GM18507 (cell line): ENCODE data around the gene SLC25A42.

Experiments
- DNase-seq: peaks from one replicate; pipeline ENCODE4 v3.0.0; 2011; ENCODE audit warnings: low read depth; ENCODE audit not compliant: insufficient read length; ENCODE audit errors: extremely low spot score
- FAIRE-seq: peaks from 2 replicates; lab custom pipeline; 2011; peaks lifted over from hg19 to GRCh38; lab: Jason Lieb, UNC

The SLC25A42 gene

GRCh38 chr19:19064811-19065745 is 1.3 kb downstream of the SLC25A42 start:
- FAIRE-seq (no peak), DNase-seq (no peak)

DNA sequence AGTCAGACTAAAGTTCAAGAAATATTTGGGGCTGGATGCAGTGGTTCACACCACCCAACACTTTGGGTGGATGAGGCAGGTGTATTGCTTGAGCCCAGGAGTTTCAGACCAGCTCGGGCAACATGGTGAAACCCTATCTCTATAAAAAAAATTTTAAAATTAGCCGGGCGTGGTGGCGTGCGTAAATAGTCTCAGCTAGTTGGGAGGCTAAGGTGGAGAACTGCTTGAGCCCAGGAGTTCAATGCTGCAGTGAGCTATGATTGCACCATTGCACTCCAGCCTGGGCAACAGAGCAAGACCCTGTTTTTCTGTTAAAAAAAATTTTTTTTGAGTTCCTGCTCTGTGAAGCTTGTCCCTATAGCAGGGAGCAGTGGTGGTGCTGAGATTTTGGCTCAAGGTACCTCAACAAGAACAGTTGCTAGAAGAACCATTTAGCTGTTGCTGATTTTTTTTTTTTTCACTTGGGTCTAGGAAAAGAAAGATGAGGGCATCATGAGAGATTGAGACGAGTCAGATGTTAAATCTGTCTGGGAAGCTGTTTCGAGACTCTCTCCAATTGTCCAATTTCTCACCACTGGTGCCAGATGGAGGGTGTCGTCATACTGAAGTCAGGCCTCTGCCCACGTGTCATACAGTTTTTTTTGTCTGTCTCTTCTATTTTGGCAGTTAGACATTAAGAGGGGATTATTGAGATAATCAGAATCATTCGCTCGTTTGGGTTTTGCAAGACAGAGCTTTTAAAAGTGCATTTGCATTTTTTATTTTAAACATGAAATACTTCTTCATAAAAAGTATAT is 3.7 kb downstream of the SLC25A42 start:
- DNase-seq (no peak), FAIRE-seq (no peak)

DNA sequence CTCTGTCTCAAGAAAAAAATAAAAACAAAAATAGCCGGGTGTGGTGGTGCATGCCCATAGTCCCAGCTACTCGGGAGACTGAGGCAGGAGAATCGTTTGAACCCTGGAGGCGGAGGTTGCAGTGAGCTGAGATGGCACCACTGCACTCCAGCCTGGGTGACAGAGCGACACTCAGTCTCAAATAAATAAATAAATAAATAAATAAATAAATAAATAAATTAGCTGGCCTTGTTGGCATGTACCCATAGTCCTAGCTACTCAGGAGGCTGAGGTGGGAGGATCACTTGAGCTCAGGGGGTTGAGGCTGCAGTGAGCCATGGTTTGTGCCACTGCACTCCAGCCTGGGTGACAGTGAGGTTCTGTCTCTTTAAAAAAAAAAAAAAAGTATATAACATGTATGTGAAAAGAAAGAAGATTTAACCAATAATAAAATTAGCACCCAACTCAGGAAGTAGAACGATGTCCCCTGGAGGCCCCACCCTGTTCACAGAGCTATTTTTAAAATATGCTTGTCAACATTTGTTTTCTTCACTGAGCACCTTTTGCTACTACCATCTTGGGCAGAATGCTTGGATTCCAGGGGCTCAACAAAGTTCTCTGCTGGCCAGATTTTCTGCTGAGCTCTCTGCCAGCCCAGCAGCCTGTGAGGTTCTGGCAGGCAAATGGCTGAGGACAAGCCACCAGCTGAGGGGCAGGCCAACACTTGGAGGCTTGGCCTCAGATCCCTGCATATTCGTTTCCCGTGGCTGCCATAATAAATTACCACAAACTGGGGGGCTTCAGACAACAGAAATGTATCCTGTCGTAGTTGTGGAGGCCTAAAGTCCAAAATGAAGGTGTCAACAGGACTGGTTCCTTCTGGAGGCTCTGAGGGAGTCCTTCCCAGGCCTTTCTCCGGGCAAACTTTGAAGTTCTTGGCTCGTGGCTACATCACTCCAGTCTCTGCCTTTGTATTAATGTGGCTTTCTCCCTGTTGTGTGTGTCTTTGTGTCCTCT is 5.2 kb downstream of the SLC25A42 start:
- FAIRE-seq, result peak; percentile 21
- DNase-seq, result peak; percentile 22

DNA sequence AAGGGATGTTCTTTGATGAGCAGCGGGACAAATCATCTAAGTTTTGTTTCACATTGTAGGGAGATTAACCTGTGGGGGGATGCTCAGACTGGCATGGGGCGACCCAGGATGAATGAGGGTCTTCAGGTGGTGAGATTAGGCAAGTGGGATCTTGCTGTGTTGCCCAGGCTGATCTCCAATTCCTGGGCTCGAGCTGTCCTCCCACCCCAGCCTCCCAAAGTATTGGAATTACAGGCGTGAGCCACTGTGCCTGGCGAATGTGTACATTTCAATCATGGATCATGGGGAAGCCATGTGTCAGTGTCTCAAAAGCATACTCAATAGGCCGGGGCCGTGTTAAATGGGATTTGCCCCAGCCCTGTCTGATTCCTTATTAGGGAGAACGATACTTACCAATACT is 8.1 kb downstream of the SLC25A42 start:
- no peak for DNase-seq
- no peak for FAIRE-seq

GRCh38 chr19:19074196-19074882 is 10.5 kb downstream of the SLC25A42 start:
- no peak for FAIRE-seq
- DNase-seq, result no peak

GRCh38 chr19:19075126-19075525 is 11.3 kb downstream of the SLC25A42 start:
- FAIRE-seq (no peak), DNase-seq (no peak)

- FAIRE-seq (no peak), DNase-seq (no peak)
Observed at GRCh38 chr19:19076476-19076875, 12.7 kb downstream of the SLC25A42 start.

DNA sequence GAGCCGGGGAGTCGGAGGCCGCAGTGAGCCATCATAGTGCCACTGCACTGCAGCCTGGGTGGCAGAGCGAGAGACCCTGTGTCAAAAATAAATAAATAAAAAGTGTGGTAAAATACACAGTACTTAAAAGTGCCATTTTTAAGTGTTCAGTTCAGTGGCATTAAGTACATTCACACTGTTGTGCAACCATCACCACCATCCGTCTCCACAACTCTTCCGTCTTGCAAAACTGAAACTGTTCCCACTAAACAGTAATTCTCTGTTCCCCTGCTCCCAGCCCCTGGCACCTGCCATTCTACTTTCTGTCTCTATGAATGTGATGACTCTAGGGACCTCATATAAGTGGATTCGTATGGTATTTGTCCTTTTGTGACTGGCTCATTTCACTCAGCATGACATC is 13.3 kb downstream of the SLC25A42 start:
- FAIRE-seq, result no peak

DNA sequence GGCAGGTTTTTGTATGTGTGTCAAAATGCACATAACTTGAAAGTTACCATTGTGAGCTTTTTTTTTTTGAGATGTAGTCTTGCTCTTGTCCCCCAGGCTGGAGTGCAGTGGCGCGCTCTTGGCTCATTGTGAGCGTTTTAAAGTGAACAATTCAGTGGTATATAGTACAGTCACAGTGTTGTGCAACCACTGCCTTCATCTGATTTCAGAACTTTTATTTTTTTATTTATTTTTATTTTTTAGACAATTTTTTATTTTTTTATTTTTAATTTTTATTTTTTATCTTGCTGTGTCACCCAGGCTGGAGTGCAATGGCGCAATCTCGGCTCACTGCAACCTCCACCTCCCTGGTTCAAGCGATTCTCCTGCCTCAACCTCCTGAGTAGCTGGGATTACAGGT is 15.0 kb downstream of the SLC25A42 start:
- FAIRE-seq, result no peak

More for the DNA sequence above, 13.3 kb downstream of the SLC25A42 start:
- no peak for DNase-seq

GRCh38 chr19:19079571-19079970 is 15.8 kb downstream of the SLC25A42 start:
- FAIRE-seq (no peak), DNase-seq (no peak)

More for the DNA sequence above, 15.0 kb downstream of the SLC25A42 start:
- DNase-seq, result no peak

DNA sequence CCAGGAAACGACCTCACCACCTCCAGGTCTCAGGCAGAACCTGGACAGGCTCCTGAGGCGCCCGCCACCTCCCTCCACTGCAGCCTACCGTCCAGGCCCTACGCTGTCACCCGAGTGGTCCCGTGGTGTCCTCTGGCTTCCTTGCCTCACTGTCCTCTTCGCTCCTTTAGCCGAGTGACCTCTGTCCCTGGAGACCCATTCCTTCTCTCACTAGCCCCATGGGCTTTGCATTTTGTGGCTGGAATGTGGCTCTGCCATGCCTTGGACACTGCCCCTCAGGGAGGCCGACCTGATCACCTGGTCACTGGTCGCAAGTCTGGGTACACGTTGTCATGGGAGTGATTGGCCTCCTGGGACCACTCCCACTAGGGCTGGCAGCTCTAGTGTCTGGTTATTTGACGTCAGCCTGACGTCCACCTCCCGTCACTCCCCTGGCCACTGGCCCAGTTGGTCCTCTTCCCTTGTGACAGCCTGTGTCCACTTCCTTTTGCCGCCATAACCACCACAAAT is 17.9 kb downstream of the SLC25A42 start:
- DNase-seq (no peak), FAIRE-seq (no peak)

DNA sequence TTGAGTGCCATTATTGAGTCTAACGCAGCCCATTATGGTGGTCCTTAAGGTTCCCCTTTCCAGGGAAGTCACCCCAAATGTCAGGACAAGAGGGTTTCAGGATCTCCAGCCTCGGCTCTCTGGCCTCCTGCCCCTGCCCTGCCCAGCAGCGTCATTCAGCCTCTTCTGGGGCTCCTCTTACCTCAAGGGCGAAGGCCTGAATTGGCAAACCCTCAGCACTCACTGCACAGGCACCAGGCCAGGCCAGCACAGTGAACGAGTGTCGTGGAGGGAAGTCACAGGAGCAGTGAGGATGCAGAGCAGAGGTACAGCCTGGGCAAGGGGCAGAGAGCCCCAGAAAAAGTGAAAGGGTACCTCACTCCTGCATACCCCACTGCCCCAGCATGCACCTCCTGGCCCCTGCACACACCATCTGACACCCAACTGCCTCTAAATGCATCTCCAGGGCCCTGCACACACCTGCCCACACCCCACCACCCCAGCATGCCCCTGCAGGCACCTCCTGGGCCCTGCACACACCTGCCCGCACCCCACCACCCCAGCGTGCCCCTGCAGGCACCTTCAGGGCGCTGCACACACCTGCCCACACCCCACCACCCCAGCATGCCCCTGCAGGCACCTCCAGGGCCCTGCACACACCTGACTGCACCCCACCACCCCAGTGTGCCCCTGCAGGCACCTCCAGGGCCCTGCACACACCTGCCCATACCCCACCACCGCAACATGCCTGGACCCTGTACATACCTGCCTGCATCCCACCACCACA is 19.8 kb downstream of the SLC25A42 start:
- no peak for FAIRE-seq
- no peak for DNase-seq

DNA sequence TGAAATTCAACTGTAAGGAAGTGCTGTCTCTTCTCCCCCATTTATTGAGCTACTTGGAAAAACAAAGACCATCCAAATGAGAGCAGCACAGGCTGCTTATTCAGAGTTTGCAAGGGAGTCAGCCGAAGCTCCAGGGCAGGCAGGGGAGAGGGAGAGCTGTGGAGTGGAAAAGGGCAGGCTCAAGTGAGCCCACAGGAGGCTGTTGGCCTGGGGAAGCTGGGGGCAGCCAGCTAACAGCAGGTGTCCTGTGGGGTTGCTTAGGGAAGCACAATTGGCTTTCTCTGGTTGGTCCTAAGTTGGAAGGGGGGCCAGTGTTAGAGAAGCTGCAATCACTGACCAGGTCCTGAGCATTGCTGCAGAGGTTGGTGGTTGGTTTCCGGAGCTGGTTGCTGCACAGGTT is 23.9 kb downstream of the SLC25A42 start:
- DNase-seq (no peak), FAIRE-seq (no peak)

DNA sequence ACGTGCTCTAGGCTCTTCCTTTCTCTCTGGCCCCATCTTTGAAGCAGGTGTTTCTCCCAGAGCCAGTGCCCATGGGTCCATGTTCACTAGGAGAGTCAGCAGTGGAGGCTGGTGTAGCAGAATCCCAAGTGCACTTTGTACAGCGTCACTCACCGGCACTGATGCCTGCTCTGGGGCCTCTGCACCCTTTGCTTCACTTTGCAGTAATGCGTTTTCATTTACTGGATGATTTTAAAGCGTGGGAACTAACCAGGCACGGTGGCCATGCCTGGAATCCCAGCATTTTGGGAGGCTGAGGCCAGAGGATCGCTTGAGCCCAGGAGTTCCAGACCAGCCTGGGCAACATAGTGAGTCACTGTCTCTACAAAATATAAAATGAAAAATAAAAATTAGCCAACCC is 30.7 kb downstream of the SLC25A42 start:
- DNase-seq (no peak), FAIRE-seq (no peak)

DNA sequence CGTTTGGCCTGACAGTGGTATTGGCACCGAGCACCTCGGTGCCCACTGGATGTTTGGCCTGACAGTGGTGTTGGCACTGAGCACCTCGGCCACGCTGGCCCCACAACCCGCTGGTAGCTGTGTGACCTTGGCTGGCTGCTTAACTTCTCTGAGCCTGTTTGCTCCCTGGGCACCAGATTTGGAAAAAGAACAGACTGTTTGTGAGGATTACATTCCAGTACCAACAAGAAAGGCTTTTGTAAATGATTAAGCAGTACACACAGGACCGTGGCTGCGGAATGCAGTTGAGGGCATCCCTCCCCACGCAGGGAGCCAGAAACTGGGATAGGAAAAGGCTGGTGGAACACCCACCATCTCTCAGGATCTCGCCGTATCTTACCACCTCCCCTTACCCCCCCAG is 31.9 kb downstream of the SLC25A42 start:
- FAIRE-seq, result no peak
- no peak for DNase-seq

GRCh38 chr19:19096641-19097627 is 33.1 kb downstream of the SLC25A42 start:
- DNase-seq (no peak), FAIRE-seq (no peak)
